SK-N-SH (cell line): ENCODE data around the gene DCST1. TPM values are rescaled to one million over a fixed set of nuclear protein-coding genes. Genes with fewer than 3 reads are reported as not detected.

Source experiments
- CTCF ChIA-PET: fragments of 300-600, 350-600 bp; formaldehyde crosslinking; extraction: SDS; loops from one replicate; lab custom pipeline; 2021; lab: Yijun Ruan, JAX
- POLR2A ChIA-PET: fragments of 350-600 bp; sonication (Branson Sonifier 250); formaldehyde crosslinking; extraction: SDS; loops from one replicate; lab custom pipeline; 2020; ENCODE audit warnings: antibody characterized with exemption, inconsistent platforms; lab: Yijun Ruan, JAX
- DNase-seq: peaks from one replicate; pipeline ENCODE4 v3.0.0; 2012
- H2AFZ ChIP-seq: fragments of 200-600 bp; sonication (generic); 2 replicates; pipeline ENCODE4 v1.8.1; 2016; ENCODE audit warnings: antibody characterized with exemption, mild to moderate bottlenecking, low read depth
- H3F3A ChIP-seq: fragments of 200-600 bp; sonication (generic); replicated peaks from 2 replicates; pipeline ENCODE3; 2016; ENCODE audit warnings: antibody characterized with exemption, mild to moderate bottlenecking; ENCODE audit not compliant: insufficient read depth
- H3K27ac ChIP-seq, 2 experiments: fragments of 200-500 bp in 1 of 2; fragments of 200-600 bp in 1 of 2; sonication (Bioruptor generic) in 1 of 2; sonication (generic), shearing (Covaris generic) in 1 of 2; 2 replicates each; pipeline versions ENCODE4 v1.5.1 to v1.6.1; 2014 to 2016; ENCODE audit warnings: low read depth in 2 of 2, inconsistent platforms in 1 of 2, low read length in 1 of 2, mild to moderate bottlenecking in 1 of 2, mixed read lengths in 1 of 2
- H3K27me3 ChIP-seq: fragments of 200-600 bp; sonication (generic), shearing (Covaris generic); 2 replicates; pipeline ENCODE4 v1.6.1; 2016; ENCODE audit warnings: mixed run types; ENCODE audit not compliant: insufficient read depth
- H3K36me3 ChIP-seq, 2 experiments: fragments of 200-500 bp in 1 of 2; fragments of 200-600 bp in 1 of 2; sonication (Bioruptor generic) in 1 of 2; sonication (generic) in 1 of 2; replicated peaks in 1 of 2; 2 replicates each; pipeline versions ENCODE3 to v1.5.1; 2014 to 2016; ENCODE audit warnings: low read length in 1 of 2, mild to moderate bottlenecking in 1 of 2; ENCODE audit not compliant: insufficient read depth in 2 of 2, control insufficient read depth in 1 of 2
- H3K4me1 ChIP-seq, 2 experiments: fragments of 200-500 bp in 1 of 2; fragments of 200-600 bp in 1 of 2; sonication (Bioruptor generic) in 1 of 2; sonication (generic), shearing (Covaris generic) in 1 of 2; 2 replicates each; pipeline versions ENCODE4 v1.5.1 to v1.6.1; 2014 to 2016; ENCODE audit warnings: low read depth in 1 of 2, low read length in 1 of 2, mixed run types in 1 of 2; ENCODE audit not compliant: insufficient read depth in 2 of 2, control insufficient read depth in 1 of 2
- H3K4me2 ChIP-seq: fragments of 200-600 bp; sonication (generic), shearing (Covaris generic); 2 replicates; pipeline ENCODE4 v1.6.1; 2017; ENCODE audit warnings: mixed run types
- H3K4me3 ChIP-seq, 2 experiments: fragments of 200-500 bp in 1 of 2; fragments of 200-600 bp in 1 of 2; sonication (Bioruptor generic) in 1 of 2; sonication (generic), shearing (Covaris generic) in 1 of 2; 2 replicates each; pipeline versions ENCODE4 v1.5.1 to v1.8.1; 2014 to 2016; ENCODE audit warnings: low read depth in 2 of 2, inconsistent platforms in 1 of 2, low read length in 1 of 2, mild to moderate bottlenecking in 1 of 2, mixed read lengths in 1 of 2, moderate library complexity in 1 of 2
- H3K79me2 ChIP-seq: fragments of 200-600 bp; sonication (generic); 2 replicates; pipeline ENCODE4 v1.8.1; 2017; ENCODE audit warnings: mild to moderate bottlenecking; ENCODE audit not compliant: insufficient read depth
- H3K9ac ChIP-seq: fragments of 200-600 bp; sonication (generic); 2 replicates; pipeline ENCODE4 v1.6.1; 2017; ENCODE audit warnings: mixed run types
- H3K9me2 ChIP-seq: fragments of 200-600 bp; sonication (generic); 2 replicates; pipeline ENCODE4 v1.6.1; 2017; ENCODE audit warnings: mixed run types
- H3K9me3 ChIP-seq: fragments of 200-600 bp; sonication (generic); 2 replicates; pipeline ENCODE4 v1.6.1; 2017; ENCODE audit warnings: mixed run types, mild to moderate bottlenecking, moderate library complexity
- H4K20me1 ChIP-seq: fragments of 200-600 bp; sonication (generic); 2 replicates; pipeline ENCODE4 v1.6.1; 2017; ENCODE audit warnings: mild to moderate bottlenecking, mixed run types; ENCODE audit not compliant: insufficient read depth
- CTCF ChIP-seq: fragments of 200-600 bp; sonication (generic); IDR thresholded peaks from 2 replicates; pipeline ENCODE4 v1.6.1; 2017; ENCODE audit warnings: antibody characterized with exemption, mild to moderate bottlenecking, moderate library complexity
- EP300 ChIP-seq, 2 experiments: IDR thresholded peaks; 2 replicates each; pipeline versions ENCODE4 v1.4.0 to v1.6.1; 2012; ENCODE audit warnings: borderline replicate concordance in 1 of 2, low read depth in 1 of 2, low read length in 1 of 2
- FOSL2 ChIP-seq: IDR thresholded peaks from 2 replicates; pipeline ENCODE4 v1.4.0; 2012; ENCODE audit warnings: low read depth, mild to moderate bottlenecking, moderate library complexity, borderline replicate concordance
- FOXJ3 ChIP-seq: sonication (generic); formaldehyde crosslinking; IDR thresholded peaks from 2 replicates; pipeline ENCODE4 v1.5.1; 2020; ENCODE audit warnings: mild to moderate bottlenecking, missing genetic modification reagents
- GATA2 ChIP-seq: sonication (generic); formaldehyde crosslinking; IDR thresholded peaks from 2 replicates; pipeline ENCODE4 v1.5.0; 2020; ENCODE audit warnings: mild to moderate bottlenecking, missing genetic modification reagents
- MEF2A ChIP-seq: IDR thresholded peaks from 2 replicates; pipeline ENCODE4 v1.4.0; 2012; ENCODE audit warnings: low read depth, borderline replicate concordance
- NFIC ChIP-seq: IDR thresholded peaks from 2 replicates; pipeline ENCODE4 v1.4.0; 2012; ENCODE audit warnings: borderline replicate concordance
- RAD21 ChIP-seq: IDR thresholded peaks from 2 replicates; pipeline ENCODE4 v1.6.1; 2012; ENCODE audit warnings: mild to moderate bottlenecking, low read length
- RCOR1 ChIP-seq: fragments of 150-350 bp; IDR thresholded peaks from 2 replicates; pipeline ENCODE4 v1.6.1; 2017; ENCODE audit warnings: antibody characterized with exemption, low read length
- SMC3 ChIP-seq: IDR thresholded peaks from 2 replicates; pipeline ENCODE4 v1.6.1; 2012; ENCODE audit warnings: low read depth, low read length, improper control_type of control experiment
- USF2 ChIP-seq: fragments of 150-350 bp; IDR thresholded peaks from 2 replicates; pipeline ENCODE4 v1.6.1; 2017; ENCODE audit warnings: antibody characterized with exemption, low read length, low read depth, borderline replicate concordance
- YY1 ChIP-seq: IDR thresholded peaks from 2 replicates; pipeline ENCODE4 v1.4.0; 2012; ENCODE audit warnings: low read depth, mild to moderate bottlenecking
- WGBS: methylation state at CpG from one replicate; pipeline ENCODE4 v1.1.6; 2017; ENCODE audit warnings: low lambda C conversion rate; 5-methylcytosine and 5-hydroxymethylcytosine counted together
- polyA plus RNA-seq, 3 experiments: library from polyadenylated mRNA; depleted of rRNA; stranded (reverse); fragments of >200 nt; gene quantifications; 2 replicates each; pipeline ENCODE4 v1.2.3, GENCODE V29; 2012
- TF ChIP-seq, protein P1 (sequence below): fragments of 150-350 bp; IDR thresholded peaks from 2 replicates; pipeline ENCODE4 v1.6.1; 2016; ENCODE audit warnings: mild to moderate bottlenecking, low read depth, low read length
- TF ChIP-seq, protein P2 (sequence below): IDR thresholded peaks from 2 replicates; pipeline ENCODE4 v1.4.0; 2012; ENCODE audit warnings: low read depth

The DCST1 gene
- polyA plus RNA-seq, 1 of the 3 experiments (the other 2 are of a cell fraction) = not detected

DNA sequence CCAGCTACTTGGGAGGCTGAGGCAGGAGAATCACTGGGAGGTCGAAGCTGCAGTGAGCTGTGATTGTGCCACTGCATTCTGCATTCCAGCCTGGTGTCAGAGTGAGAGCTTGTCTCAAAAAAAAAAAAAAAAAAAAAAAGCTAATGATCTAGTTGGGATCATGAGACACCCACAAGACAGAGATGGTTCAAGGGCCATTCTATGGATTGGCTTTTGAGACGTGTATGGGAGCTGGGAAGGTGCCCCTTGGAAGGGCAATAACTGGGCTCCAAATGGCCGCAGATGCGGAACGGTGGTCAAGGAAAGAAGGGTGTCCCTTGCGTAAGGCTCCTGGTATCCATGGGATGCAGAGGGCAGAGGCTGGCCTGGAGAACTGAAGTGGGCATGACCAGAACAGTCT lies 10.7 kb downstream of the DCST1 start:
- Histone ChIP-seq H4K20me1 (no peaks in the 10 kb centered on the region), H3K4me2 (no peak overlapping the region), H3K9me3 (no peaks in the 10 kb centered on the region), H3K27me3 (no peaks in the 10 kb centered on the region), H2AFZ (no peak overlapping the region), H3K79me2 (no peaks in the 10 kb centered on the region), H3K4me3 (no peak overlapping the region), H3K9me2 (no peaks in the 10 kb centered on the region), H3K9ac (no peak overlapping the region), H3K36me3 (no peaks in the 10 kb centered on the region), H3F3A (peaks cover under 1% of the 10 kb centered on the region), H3K4me1 (peaks cover 7 to 20% of the 10 kb centered on the region in 2 experiments; a peak in 2 of 4 replicates), H3K27ac (no peak overlapping the region)
- WGBS = 87% methylated on average over 6 of the region's 6 CpGs
- ChIA-PET POLR2A (interaction anchor here (0.6 to 1.6 kb wide), 7 partner anchors 8 to 83 kb away, joined by 3 to 8 read pairs (median 4); no protein-coding TSS in a partner anchor), CTCF (interaction anchor here (0.6 to 26.0 kb wide), 19 partner anchors 10 to 341 kb away, joined by 3 to 573 read pairs (median 7); partner anchors contain the start of genes DCST1, DCST2, EFNA3 and EFNA4)
- TF ChIP-seq GATA2 (CRISPR knock-in tag) = no peak
- no peak for TF ChIP-seq FOSL2
- no peak for TF ChIP-seq NFIC
- TF ChIP-seq, protein P1, sequence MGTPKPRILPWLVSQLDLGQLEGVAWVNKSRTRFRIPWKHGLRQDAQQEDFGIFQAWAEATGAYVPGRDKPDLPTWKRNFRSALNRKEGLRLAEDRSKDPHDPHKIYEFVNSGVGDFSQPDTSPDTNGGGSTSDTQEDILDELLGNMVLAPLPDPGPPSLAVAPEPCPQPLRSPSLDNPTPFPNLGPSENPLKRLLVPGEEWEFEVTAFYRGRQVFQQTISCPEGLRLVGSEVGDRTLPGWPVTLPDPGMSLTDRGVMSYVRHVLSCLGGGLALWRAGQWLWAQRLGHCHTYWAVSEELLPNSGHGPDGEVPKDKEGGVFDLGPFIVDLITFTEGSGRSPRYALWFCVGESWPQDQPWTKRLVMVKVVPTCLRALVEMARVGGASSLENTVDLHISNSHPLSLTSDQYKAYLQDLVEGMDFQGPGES = no peak
- TF ChIP-seq EP300 (IDR thresholded peaks at IDR 0.05; ENCODE audit: borderline replicate concordance in 1 of 2, low read depth in 1 of 2, low read length in 1 of 2) = no peak
- no peak for TF ChIP-seq CTCF
- no peak for DNase-seq

GRCh38 chr1:155044812-155045657 lies 11.4 kb downstream of the DCST1 start:
- no peaks in the 10 kb centered on the region for H4K20me1 ChIP-seq
- no peak overlapping the region for H3K9ac ChIP-seq
- no peak overlapping the region; a peak in 1 of 4 replicates for H3K27ac ChIP-seq
- H2AFZ ChIP-seq = no peak overlapping the region
- no peaks in the 10 kb centered on the region for H3K9me3 ChIP-seq
- no peak overlapping the region for H3K4me3 ChIP-seq
- H3K79me2 ChIP-seq = no peaks in the 10 kb centered on the region
- no peaks in the 10 kb centered on the region for H3K36me3 ChIP-seq
- 64% methylated on average over 7 of the region's 7 CpGs for WGBS
- no peaks in the 10 kb centered on the region for H3K27me3 ChIP-seq
- DNase-seq = peak; percentile 84
- no peaks in the 10 kb centered on the region for H3K9me2 ChIP-seq
- POLR2A ChIA-PET = interaction anchor here (0.6 to 1.6 kb wide), 4 partner anchors 16 to 84 kb away, joined by 3 to 5 read pairs (median 3); no protein-coding TSS in a partner anchor
- CTCF ChIA-PET = interaction anchor here (0.6 to 26.0 kb wide), 25 partner anchors 10 to 341 kb away, joined by 3 to 573 read pairs (median 5); partner anchors contain the start of genes DCST1, DCST2, EFNA3 and EFNA4
- H3F3A ChIP-seq = peaks cover 7% of the 10 kb centered on the region
- peaks cover 10 to 27% of the 10 kb centered on the region in 2 experiments; a peak in 3 of 4 replicates for H3K4me1 ChIP-seq
- no peak overlapping the region for H3K4me2 ChIP-seq
- no peak for TF ChIP-seq USF2
- no peak for TF ChIP-seq YY1
- TF ChIP-seq MEF2A = no peak
- TF ChIP-seq CTCF = peak; percentile 81
- TF ChIP-seq, protein P2, sequence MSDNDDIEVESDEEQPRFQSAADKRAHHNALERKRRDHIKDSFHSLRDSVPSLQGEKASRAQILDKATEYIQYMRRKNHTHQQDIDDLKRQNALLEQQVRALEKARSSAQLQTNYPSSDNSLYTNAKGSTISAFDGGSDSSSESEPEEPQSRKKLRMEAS = no peak
- 0 out of 2 replicates have a peak, but pooled peaks have one; percentile 15 for TF ChIP-seq RCOR1
- no peak for TF ChIP-seq FOXJ3 (CRISPR knock-in tag)
- peak; percentile 84 for TF ChIP-seq RAD21
- TF ChIP-seq GATA2 (CRISPR knock-in tag) = no peak
- peak; percentile 79 for TF ChIP-seq SMC3
